ENCODE data around the gene TGFBI. TPM values are rescaled to one million over a fixed set of nuclear protein-coding genes. Genes with fewer than 3 reads are reported as not detected.

TGFBI gene
- total RNA-seq, 1 donor from 2014 or later, result 43.2 TPM

GRCh38 chr5:136022965-136023364 is 5.8 kb upstream of the TGFBI start:
- no peak for DNase-seq (ENCODE audit: extremely low spot score in 2 of 2)
- Histone ChIP-seq H3K4me1 (peaks cover 25% of the 10 kb centered on the region), H3K27ac (no peak overlapping the region)

GRCh38 chr5:136023958-136024541 is 4.7 kb upstream of the TGFBI start:
- H3K27me3 ChIP-seq, result no peaks in the 10 kb centered on the region
- no peak overlapping the region for H3K27ac ChIP-seq
- no peaks in the 10 kb centered on the region for H3K36me3 ChIP-seq
- DNase-seq (ENCODE audit: extremely low spot score in 2 of 2), result no peak
- intact Hi-C loops (cut with DNase I), result no loop called here
- H3K4me1 ChIP-seq, result peaks cover 25% of the 10 kb centered on the region
- H3K4me3 ChIP-seq, result no peak overlapping the region
- TF ChIP-seq CTCF (IDR thresholded peaks at IDR 0.05) (no peak), POLR2AphosphoS5 (IDR thresholded peaks at IDR 0.05; ENCODE audit: insufficient read depth in 1 of 2, low read depth in 1 of 2) (no peak), POLR2A (IDR thresholded peaks at IDR 0.05) (no peak)
- H3K9me3 ChIP-seq, result no peaks in the 10 kb centered on the region

More at GRCh38 chr5:136022965-136023364, 5.8 kb upstream of the TGFBI start:
- Histone ChIP-seq H3K27me3 (no peaks in the 10 kb centered on the region), H3K9me3 (no peaks in the 10 kb centered on the region), H3K4me3 (no peak overlapping the region), H3K36me3 (no peaks in the 10 kb centered on the region)
- no peak for TF ChIP-seq CTCF (IDR thresholded peaks at IDR 0.05)
- TF ChIP-seq POLR2AphosphoS5 (IDR thresholded peaks at IDR 0.05; ENCODE audit: insufficient read depth in 1 of 2, low read depth in 1 of 2), result no peak
- TF ChIP-seq POLR2A (IDR thresholded peaks at IDR 0.05), result no peak
- intact Hi-C loops (cut with DNase I), result no loop called here

GRCh38 chr5:136025900-136026299 is 2.9 kb upstream of the TGFBI start:
- DNase-seq (ENCODE audit: extremely low spot score in 2 of 2), result no peak
- H3K9me3 ChIP-seq, result no peaks in the 10 kb centered on the region
- no peaks in the 10 kb centered on the region for H3K27me3 ChIP-seq
- H3K4me1 ChIP-seq, result peaks cover 14% of the 10 kb centered on the region
- peak overlapping the region; percentile 0 for H3K27ac ChIP-seq
- H3K36me3 ChIP-seq, result no peaks in the 10 kb centered on the region
- intact Hi-C loops (cut with DNase I), result no loop called here
- no peak overlapping the region for H3K4me3 ChIP-seq
- TF ChIP-seq CTCF (IDR thresholded peaks at IDR 0.05) (no peak), POLR2AphosphoS5 (IDR thresholded peaks at IDR 0.05; ENCODE audit: insufficient read depth in 1 of 2, low read depth in 1 of 2) (no peak), POLR2A (IDR thresholded peaks at IDR 0.05) (no peak)

- Histone ChIP-seq H3K4me3 (no peak overlapping the region), H3K27ac (no peak overlapping the region), H3K27me3 (no peaks in the 10 kb centered on the region), H3K9me3 (no peaks in the 10 kb centered on the region), H3K36me3 (no peaks in the 10 kb centered on the region), H3K4me1 (peaks cover 10% of the 10 kb centered on the region)
- TF ChIP-seq POLR2A (IDR thresholded peaks at IDR 0.05) (no peak), POLR2AphosphoS5 (IDR thresholded peaks at IDR 0.05; ENCODE audit: insufficient read depth in 1 of 2, low read depth in 1 of 2) (no peak), CTCF (IDR thresholded peaks at IDR 0.05) (no peak)
- no peak for DNase-seq (ENCODE audit: extremely low spot score in 2 of 2)
- intact Hi-C loops (cut with DNase I), result no loop called here
Measured at GRCh38 chr5:136026636-136027035, 2.2 kb upstream of the TGFBI start.

GRCh38 chr5:136027311-136027710 is 1.5 kb upstream of the TGFBI start:
- no peak overlapping the region for H3K27ac ChIP-seq
- H3K27me3 ChIP-seq, result no peaks in the 10 kb centered on the region
- no peak for DNase-seq (ENCODE audit: extremely low spot score in 2 of 2)
- H3K9me3 ChIP-seq, result no peaks in the 10 kb centered on the region
- no peaks in the 10 kb centered on the region for H3K36me3 ChIP-seq
- no peak overlapping the region for H3K4me3 ChIP-seq
- no peak for TF ChIP-seq POLR2A (IDR thresholded peaks at IDR 0.05)
- TF ChIP-seq CTCF (IDR thresholded peaks at IDR 0.05), result no peak
- no peak for TF ChIP-seq POLR2AphosphoS5 (IDR thresholded peaks at IDR 0.05; ENCODE audit: insufficient read depth in 1 of 2, low read depth in 1 of 2)
- intact Hi-C loops (cut with DNase I), result no loop called here
- peaks cover 10% of the 10 kb centered on the region for H3K4me1 ChIP-seq
